K562 (cell line): ENCODE results near the gene VDAC2. TPM values are rescaled to one million over a fixed set of nuclear protein-coding genes. Genes with fewer than 3 reads are reported as not detected.

Experiments
- ATF3 ChIP-seq, 2 experiments: fragments of 450-650 bp in 1 of 2; sonication (generic) in 1 of 2; formaldehyde crosslinking in 1 of 2; IDR thresholded peaks in 1 of 2; conservative IDR thresholded peaks in 1 of 2; 2 replicates each; pipeline versions ENCODE4 v1.6.1 to v1.8.1; 2016 to 2023; ENCODE audit warnings: mild to moderate bottlenecking in 2 of 2, moderate library complexity in 2 of 2, inconsistent platforms in 1 of 2, missing genetic modification reagents in 1 of 2
- BACH1 ChIP-seq: fragments of 200-800 bp; sonication (Bioruptor generic); IDR thresholded peaks from 2 replicates; pipeline ENCODE4 v1.6.1; 2016; ENCODE audit warnings: missing genetic modification characterization, missing compliant biosample characterization
- DPF2 ChIP-seq: fragments of 450-650 bp; IDR thresholded peaks from 2 replicates; pipeline ENCODE4 v1.6.1; 2016
- E2F6 ChIP-seq, 2 experiments: IDR thresholded peaks; 2 replicates each; pipeline ENCODE4 v1.6.1; 2011; ENCODE audit warnings: borderline replicate concordance in 1 of 2, control low read depth in 1 of 2, low read depth in 1 of 2, low read length in 1 of 2, mild to moderate bottlenecking in 1 of 2, mixed read lengths in 1 of 2, moderate library complexity in 1 of 2; ENCODE audit not compliant: insufficient read depth in 1 of 2, insufficient read length in 1 of 2, poor library complexity in 1 of 2, severe bottlenecking in 1 of 2; ENCODE audit errors: extremely low read depth in 1 of 2
- E2F8 ChIP-seq: fragments of 450-650 bp; IDR thresholded peaks from 2 replicates; pipeline ENCODE4 v1.7.1; 2018; ENCODE audit warnings: mild to moderate bottlenecking, low read depth; ENCODE audit not compliant: partially characterized antibody
- ETS2 ChIP-seq: IDR thresholded peaks from 2 replicates; pipeline ENCODE4 v1.6.1; 2016; ENCODE audit warnings: borderline replicate concordance, missing genetic modification characterization, mild to moderate bottlenecking, moderate library complexity, missing compliant biosample characterization; ENCODE audit not compliant: poor library complexity, severe bottlenecking
- GMEB1 ChIP-seq: fragments of 250-450 bp; sonication (Bioruptor Pico); IDR thresholded peaks from 2 replicates; pipeline ENCODE4 v1.4.0; 2020; ENCODE audit warnings: mild to moderate bottlenecking
- HBP1 ChIP-seq: fragments of 450-650 bp; formaldehyde crosslinking; IDR thresholded peaks from 2 replicates; pipeline ENCODE4 v1.4.0; 2022; ENCODE audit warnings: missing genetic modification characterization
- HEY1 ChIP-seq: fragments of 250-450 bp; sonication (Bioruptor Pico); IDR thresholded peaks from 2 replicates; pipeline ENCODE4 v1.5.0; 2020; ENCODE audit warnings: mild to moderate bottlenecking, moderate library complexity, borderline replicate concordance
- MTA3 ChIP-seq: fragments of 450-650 bp; formaldehyde crosslinking; IDR thresholded peaks from 2 replicates; pipeline ENCODE4 v1.6.1; 2017; ENCODE audit warnings: mild to moderate bottlenecking, borderline replicate concordance
- NRF1 ChIP-seq, 2 experiments: fragments of 450-650 bp; IDR thresholded peaks in 1 of 2; conservative IDR thresholded peaks in 1 of 2; 2 replicates each; pipeline ENCODE4 v1.6.1; 2014; ENCODE audit warnings: mild to moderate bottlenecking in 2 of 2
- NUFIP1 ChIP-seq: fragments of 450-650 bp; IDR thresholded peaks from 2 replicates; pipeline ENCODE4 v1.6.1; 2018; ENCODE audit not compliant: partially characterized antibody
- TCF7 ChIP-seq: sonication (generic); IDR thresholded peaks from 2 replicates; pipeline ENCODE4 v1.6.1; 2016; ENCODE audit warnings: antibody characterized with exemption, borderline replicate concordance
- THRA ChIP-seq: fragments of 450-650 bp; IDR thresholded peaks from 2 replicates; pipeline ENCODE4 v1.6.1; 2017; ENCODE audit warnings: mild to moderate bottlenecking, moderate library complexity
- ZEB2 ChIP-seq: fragments of 450-650 bp; IDR thresholded peaks from 2 replicates; pipeline ENCODE4 v1.6.1; 2016
- ZNF449 ChIP-seq: fragments of 250-450 bp; sonication (Bioruptor Pico); IDR thresholded peaks from 2 replicates; pipeline ENCODE4 v1.8.0; 2022; ENCODE audit warnings: moderate library complexity, mild to moderate bottlenecking, inconsistent platforms
- polyA plus RNA-seq, 8 experiments: library from polyadenylated mRNA; depleted of rRNA in 4 of 8; stranded (reverse) in 5 of 8; unstranded in 3 of 8; fragments of >200 nt; fragmentation: Nextera tagmentation in 2 of 8; fragmentation: Illumina TruSeq in 1 of 8; extraction: Ambion mirVana in 2 of 8; extraction: Trizol in 1 of 8; gene quantifications; 2 replicates each; pipeline versions ENCODE4 v1.2.1 to v1.2.3, GENCODE V29; 2011 to 2014; ENCODE audit warnings: inconsistent platforms in 1 of 8, missing spikeins in 1 of 8
- total RNA-seq, 7 experiments: library from RNA; depleted of rRNA in 6 of 7; stranded (reverse); fragments of >200 nt in 6 of 7; fragmentation: Illumina TruSeq in 2 of 7; extraction: Trizol in 2 of 7; gene quantifications; 2 replicates each; pipeline versions ENCODE4 v1.2.1 to v1.2.3, GENCODE V29; 2011 to 2021; ENCODE audit warnings: low replicate concordance in 1 of 7

VDAC2 gene
- total and polyA plus RNA-seq, 9 of the 15 experiments (the other 6 are each of a cell fraction or from before 2014, with no cell fraction given): 139 to 450 (median 250) TPM

GRCh38 chr10:75208181-75208580 is 2.4 kb upstream of the VDAC2 start (continued):
- TF ChIP-seq HBP1 (CRISPR knock-in tag) (no peak), MTA3 (no peak), E2F8 (no peak), NRF1 (conservative IDR thresholded peaks at IDR 0.05 in 1 of 2, IDR thresholded peaks at IDR 0.05 in 1 of 2) (peak in 1 of 2 experiments; percentile 18; a peak in 1 of 4 replicates), HEY1 (CRISPR knock-in tag) (no peak), ZEB2 (no peak), ATF3 (IDR thresholded peaks at IDR 0.05) (peak; percentile 60), ATF3 (CRISPR knock-in tag; conservative IDR thresholded peaks at IDR 0.05) (no peak), TCF7 (no peak), THRA (no peak), BACH1 (tag) (no peak), E2F6 (IDR thresholded peaks at IDR 0.05; ENCODE audit: borderline replicate concordance in 1 of 2, extremely low read depth in 1 of 2, insufficient read depth in 1 of 2, insufficient read length in 1 of 2, low read depth in 1 of 2, low read length in 1 of 2, poor library complexity in 1 of 2, severe bottlenecking in 1 of 2) (peak in 1 of 2 experiments; percentile 28), NUFIP1 (peak; percentile 45), DPF2 (peak; percentile 53; the same call in 1 of the 2 replicates), ZNF449 (CRISPR knock-in tag) (peak; percentile 98; the same call in 1 of the 2 replicates), GMEB1 (CRISPR knock-in tag) (no peak), ETS2 (no peak)
